DND-41 (cell line): ENCODE data around the gene SPINT4.

ENCODE experiments used
- ATAC-seq: fragments of 200-7000 bp; cut with Tn5 transposase; 3 replicates; pipeline ENCODE4 v1.9.1; 2021; ENCODE audit warnings: low read depth; ENCODE audit not compliant: insufficient read depth
- DNase-seq: peaks from one replicate; pipeline ENCODE4 v3.0.0-alpha.2; 2020
- H2AFZ ChIP-seq: 2 replicates; pipeline ENCODE4 v1.6.0; 2012; ENCODE audit warnings: low read depth, low read length
- H3K27ac ChIP-seq: 2 replicates; pipeline ENCODE4 v1.5.1; 2012; ENCODE audit warnings: low read length, inconsistent platforms
- H3K27me3 ChIP-seq: fragments of 200-600 bp; sonication (generic); 2 replicates; pipeline ENCODE4 v1.6.0; 2012; ENCODE audit warnings: low read length, mild to moderate bottlenecking, inconsistent platforms; ENCODE audit not compliant: insufficient read depth, poor library complexity
- H3K36me3 ChIP-seq: 2 replicates; pipeline ENCODE4 v1.5.1; 2012; ENCODE audit warnings: low read length, inconsistent platforms; ENCODE audit not compliant: insufficient read depth
- H3K4me1 ChIP-seq: 2 replicates; pipeline ENCODE4 v1.5.1; 2012; ENCODE audit warnings: mild to moderate bottlenecking, low read length; ENCODE audit not compliant: insufficient read depth
- H3K4me2 ChIP-seq: 2 replicates; pipeline ENCODE4 v1.6.0; 2012; ENCODE audit warnings: mild to moderate bottlenecking, moderate library complexity, low read length, inconsistent platforms; ENCODE audit not compliant: insufficient read depth
- H3K4me3 ChIP-seq, 2 experiments: fragments of 200-600 bp in 1 of 2; shearing (Covaris generic) in 1 of 2; 2 replicates each; pipeline ENCODE4 v1.5.1; 2012 to 2016; ENCODE audit warnings: inconsistent platforms in 2 of 2, low read length in 2 of 2, mild to moderate bottlenecking in 2 of 2, low read depth in 1 of 2, moderate library complexity in 1 of 2
- H3K79me2 ChIP-seq: 2 replicates; pipeline ENCODE4 v1.6.0; 2012; ENCODE audit warnings: low read length, inconsistent platforms; ENCODE audit not compliant: insufficient read depth
- H3K9ac ChIP-seq: 2 replicates; pipeline ENCODE4 v1.6.0; 2012; ENCODE audit warnings: low read depth, mild to moderate bottlenecking, inconsistent platforms, low read length, moderate library complexity
- H3K9me3 ChIP-seq: 2 replicates; pipeline ENCODE4 v1.5.1; 2012; ENCODE audit warnings: low read length, moderate library complexity, mild to moderate bottlenecking, inconsistent platforms; ENCODE audit not compliant: insufficient read depth, severe bottlenecking
- H4K20me1 ChIP-seq: 2 replicates; pipeline ENCODE4 v1.6.0; 2012; ENCODE audit warnings: low read length; ENCODE audit not compliant: insufficient read depth
- CTCF ChIP-seq: IDR thresholded peaks from 2 replicates; pipeline ENCODE4 v1.5.1; 2012; ENCODE audit warnings: borderline replicate concordance, low read length, moderate library complexity, mild to moderate bottlenecking; ENCODE audit not compliant: poor library complexity, severe bottlenecking; ENCODE audit errors: extremely low read depth
- EZH2 ChIP-seq: IDR thresholded peaks from 3 replicates; pipeline ENCODE4 v1.6.1; 2012; ENCODE audit warnings: borderline replicate concordance, low read depth, mild to moderate bottlenecking, moderate library complexity, low read length, inconsistent platforms; ENCODE audit not compliant: severe bottlenecking

SPINT4 gene

GRCh38 chr20:45695496-45695895, 26.7 kb upstream of the SPINT4 start:
- TF ChIP-seq EZH2: no peak
- no peak for TF ChIP-seq CTCF
- Histone ChIP-seq H3K27me3 (peaks cover 3% of the 10 kb centered on the region), H3K27ac (no peak overlapping the region), H3K9ac (no peak overlapping the region), H2AFZ (no peak overlapping the region), H3K4me2 (no peak overlapping the region), H3K36me3 (no peaks in the 10 kb centered on the region), H3K4me1 (no peaks in the 10 kb centered on the region), H3K4me3 (no peak overlapping the region), H3K9me3 (no peaks in the 10 kb centered on the region), H4K20me1 (no peaks in the 10 kb centered on the region), H3K79me2 (no peaks in the 10 kb centered on the region)
- ATAC-seq: no peak
- DNase-seq: no peak

- DNase-seq: no peak
- no peak overlapping the region for H3K9ac ChIP-seq
- TF ChIP-seq CTCF (no peak), EZH2 (no peak)
- H2AFZ ChIP-seq: no peak overlapping the region
- no peaks in the 10 kb centered on the region for H3K36me3 ChIP-seq
- H3K9me3 ChIP-seq: no peaks in the 10 kb centered on the region
- H3K4me1 ChIP-seq: no peaks in the 10 kb centered on the region
- H3K4me3 ChIP-seq: no peak overlapping the region
- no peak overlapping the region for H3K4me2 ChIP-seq
- no peak overlapping the region for H3K27ac ChIP-seq
- no peaks in the 10 kb centered on the region for H3K79me2 ChIP-seq
- no peak for ATAC-seq
- no peaks in the 10 kb centered on the region for H4K20me1 ChIP-seq
- H3K27me3 ChIP-seq: peaks cover 15% of the 10 kb centered on the region
Observed at GRCh38 chr20:45701104-45701503, 21.0 kb upstream of the SPINT4 start.

GRCh38 chr20:45701873-45702272, 20.3 kb upstream of the SPINT4 start, which contains the start of gene WFDC13:
Gene WFDC13, plus strand, starts transcription at chr20:45702038. Its CDS starts 86 bp downstream, at chr20:45702124.
- ATAC-seq (no peak), DNase-seq (no peak)
- H3K36me3 ChIP-seq: no peaks in the 10 kb centered on the region
- no peak within 1 kb of the TSS for H3K4me2 ChIP-seq
- no peak for TF ChIP-seq EZH2
- TF ChIP-seq CTCF: no peak
- H3K4me3 ChIP-seq: no peak within 1 kb of the TSS
- H3K79me2 ChIP-seq: no peaks in the 10 kb centered on the region
- no peak within 1 kb of the TSS for H2AFZ ChIP-seq
- no peak within 1 kb of the TSS for H3K9ac ChIP-seq
- H3K27me3 ChIP-seq: peaks cover 15% of the 10 kb centered on the region
- H3K27ac ChIP-seq: no peak within 1 kb of the TSS
- no peaks in the 10 kb centered on the region for H3K9me3 ChIP-seq
- no peaks in the 10 kb centered on the region for H4K20me1 ChIP-seq
- no peaks in the 10 kb centered on the region for H3K4me1 ChIP-seq
